Activated CD8-positive, alpha-beta memory T cell treated with anti-CD3 and anti-CD28 coated beads, Interleukin-2, amount 10 ng/mL, durations not matched to agents 7 days and 5 days (primary cell): Measurements from ENCODE around the gene ZNF624. TPM values are rescaled to one million over a fixed set of nuclear protein-coding genes. Genes with fewer than 3 reads are reported as not detected.

Experiments
- ATAC-seq: fragments of 150-1000 bp; cut with Tn5 transposase; one replicate; pipeline ENCODE4 v1.10.0; 2021; ENCODE audit warnings: moderate library complexity
- CTCF ChIA-PET: fragments of 350-600 bp; sonication (Branson Sonifier 250); formaldehyde crosslinking; loops from one replicate; lab custom pipeline; 2021; ENCODE audit warnings: antibody characterized with exemption; lab: Charles Lee
- DNase-seq: peaks from one replicate; pipeline ENCODE4 v3.0.0-alpha.2; 2020
- H3K27ac Mint-ChIP-seq: one replicate; pipeline ENCODE4 v1.8.0; 2021; ENCODE audit warnings: mild to moderate bottlenecking, mixed read lengths
- H3K27me3 Mint-ChIP-seq: one replicate; pipeline ENCODE4 v1.8.0; 2021; ENCODE audit warnings: mixed read lengths
- H3K36me3 Mint-ChIP-seq: one replicate; pipeline ENCODE4 v1.8.0; 2021; ENCODE audit warnings: mild to moderate bottlenecking, mixed read lengths
- H3K4me1 Mint-ChIP-seq: one replicate; pipeline ENCODE4 v1.8.0; 2021; ENCODE audit warnings: mixed read lengths
- H3K4me3 Mint-ChIP-seq: one replicate; pipeline ENCODE4 v1.8.0; 2021; ENCODE audit warnings: mild to moderate bottlenecking, moderate library complexity, mixed read lengths
- H3K9me3 Mint-ChIP-seq: one replicate; pipeline ENCODE4 v1.8.0; 2022; ENCODE audit warnings: low read depth, mixed read lengths
- total RNA-seq, 2 experiments: library from RNA; stranded (reverse); gene quantifications; one replicate each; pipeline ENCODE4 v1.2.3, GENCODE V29; 2021

The ZNF624 gene
- total RNA-seq, 2 experiments from 2014 or later: 4.5 to 4.8 TPM

DNA sequence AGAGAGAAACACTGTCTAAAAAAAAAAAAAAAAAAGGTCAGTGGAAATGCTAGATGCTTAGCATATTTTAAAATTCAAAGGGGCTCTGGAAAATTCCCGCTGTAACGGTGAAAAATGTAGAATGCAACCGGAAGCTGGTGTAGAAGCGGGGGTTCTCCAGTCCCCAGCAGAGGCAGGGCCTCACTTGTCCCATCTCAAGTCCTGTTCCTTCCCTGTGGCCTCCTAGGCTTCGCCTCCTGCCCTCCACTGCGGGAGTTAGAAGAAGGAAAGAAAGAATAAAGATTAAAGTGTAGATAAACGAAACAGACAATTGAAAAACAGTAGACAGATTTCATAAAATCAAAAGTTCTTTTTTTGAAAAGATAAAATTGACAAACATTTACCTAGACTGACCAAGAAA, 69.9 kb downstream of the ZNF624 start:
- Mint-ChIP-seq H3K4me3 (peak overlapping the region; percentile 72), H3K4me1 (peaks cover 11% of the 10 kb centered on the region), H3K36me3 (no peaks in the 10 kb centered on the region), H3K27me3 (peaks cover 40% of the 10 kb centered on the region), H3K27ac (no peak overlapping the region), H3K9me3 (peaks cover 6% of the 10 kb centered on the region)
- DNase-seq: no peak
- ATAC-seq: no peak
- CTCF ChIA-PET: interaction anchor here (0.6 to 5.0 kb wide), 17 partner anchors 10 to 169 kb away, joined by 3 to 33 read pairs (median 3); partner anchors contain the start of genes TRPV2 and ZNF287

- DNase-seq (no peak), ATAC-seq (no peak)
- no peaks in the 10 kb centered on the region for H3K9me3 Mint-ChIP-seq
- CTCF ChIA-PET: interaction anchor here (1.4 to 2.8 kb wide), 2 partner anchors 10 to 16 kb away, joined by 5 to 11 read pairs; no protein-coding TSS in a partner anchor
- no peak overlapping the region for H3K4me3 Mint-ChIP-seq
- H3K27me3 Mint-ChIP-seq: no peaks in the 10 kb centered on the region
- H3K36me3 Mint-ChIP-seq: no peaks in the 10 kb centered on the region
- H3K4me1 Mint-ChIP-seq: peaks cover 6% of the 10 kb centered on the region
- H3K27ac Mint-ChIP-seq: no peak overlapping the region
Measured at GRCh38 chr17:16573466-16573865, 80.2 kb downstream of the ZNF624 start.

Other genes starting within 250 kb of the ZNF624 start
- gene TRPV2, start 238.3 kb downstream of the ZNF624 start, total RNA-seq: 100 to 1,000 TPM; 124 to 129 TPM
- gene LRRC75A, start 161.7 kb downstream of the ZNF624 start, total RNA-seq: 1 to 10 TPM; 3.0 to 4.6 TPM
- gene ZNF287, start 84.6 kb downstream of the ZNF624 start, total RNA-seq: 1 to 10 TPM; 4.8 to 7.9 TPM
- 1 to 10 TPM in 1 of 2 experiments, under 1 TPM in 1; 0.56 to 3.9 TPM for gene CCDC144A, start 36.4 kb upstream of the ZNF624 start, total RNA-seq